NB4 (cell line): ENCODE measurements around the gene SMAD4.

Source experiments
- CTCF ChIP-seq: IDR thresholded peaks from one replicate; pipeline ENCODE4 v1.5.1; 2012; ENCODE audit warnings: low read depth, low read length
- MYC ChIP-seq: IDR thresholded peaks from 2 replicates; pipeline ENCODE4 v1.6.1; 2011; ENCODE audit warnings: low read depth, low read length
- POLR2A ChIP-seq: IDR thresholded peaks from 2 replicates; pipeline ENCODE4 v1.6.1; 2011; ENCODE audit warnings: mild to moderate bottlenecking; ENCODE audit not compliant: insufficient read length; ENCODE audit errors: extremely low read depth
- TF ChIP-seq, protein P1 (sequence below): IDR thresholded peaks from 2 replicates; pipeline ENCODE4 v1.6.1; 2011; ENCODE audit warnings: low read depth, low read length

DNA sequence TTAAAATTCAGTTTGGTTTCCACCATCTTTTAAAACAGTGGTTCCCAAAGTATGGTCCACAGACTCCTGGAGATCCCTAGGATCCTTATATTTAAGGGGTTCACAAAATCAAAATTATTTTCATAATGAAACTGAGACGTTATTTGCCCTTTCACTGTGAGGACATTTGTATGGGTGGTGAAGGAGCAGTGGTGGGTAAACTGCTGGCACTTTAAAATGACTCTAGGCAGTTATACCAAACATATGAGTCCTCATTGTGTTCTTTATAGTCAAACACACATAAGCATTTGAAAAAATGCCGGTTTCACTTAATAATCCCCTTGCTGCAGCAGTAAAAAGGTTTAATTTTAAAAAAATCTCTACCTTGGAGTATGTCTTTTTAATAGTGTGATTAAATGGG, 7.2 kb downstream of the SMAD4 start:
- TF ChIP-seq CTCF = no peak
- no peak for TF ChIP-seq MYC
- no peak for TF ChIP-seq POLR2A
- TF ChIP-seq, protein P1, sequence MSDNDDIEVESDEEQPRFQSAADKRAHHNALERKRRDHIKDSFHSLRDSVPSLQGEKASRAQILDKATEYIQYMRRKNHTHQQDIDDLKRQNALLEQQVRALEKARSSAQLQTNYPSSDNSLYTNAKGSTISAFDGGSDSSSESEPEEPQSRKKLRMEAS = no peak
